Embryonic facial prominence (tissue), 1 donor: ENCODE measurements around the gene ZNRF3.

Experiments
- DNase-seq: peaks from one replicate; pipeline ENCODE4 v3.0.0-alpha.2; 2016; ENCODE audit errors: extremely low spot score

ZNRF3 gene

GRCh38 chr22:29088809-29089208, 205.4 kb downstream of the ZNRF3 start:
- DNase-seq = no peak

GRCh38 chr22:29089507-29089906, 206.1 kb downstream of the ZNRF3 start:
- DNase-seq = no peak

GRCh38 chr22:29090039-29090438, 206.7 kb downstream of the ZNRF3 start:
- no peak for DNase-seq

GRCh38 chr22:29092243-29092642, 208.9 kb downstream of the ZNRF3 start:
- no peak for DNase-seq

- no peak for DNase-seq
Measured at GRCh38 chr22:29093030-29093429, 209.7 kb downstream of the ZNRF3 start.

GRCh38 chr22:29093501-29094300, 210.3 kb downstream of the ZNRF3 start:
- DNase-seq = peak; percentile 54

GRCh38 chr22:29095459-29095858, 212.1 kb downstream of the ZNRF3 start:
- DNase-seq = no peak

GRCh38 chr22:29096736-29097669, 213.6 kb downstream of the ZNRF3 start:
- DNase-seq = no peak

- DNase-seq = no peak
Measured at GRCh38 chr22:29098296-29098695, 214.9 kb downstream of the ZNRF3 start.

- no peak for DNase-seq
Measured at GRCh38 chr22:29102300-29102699, 218.9 kb downstream of the ZNRF3 start.

- DNase-seq = no peak
Measured at GRCh38 chr22:29103121-29103520, 219.7 kb downstream of the ZNRF3 start.

GRCh38 chr22:29105468-29105867, 222.1 kb downstream of the ZNRF3 start:
- DNase-seq = no peak

GRCh38 chr22:29106839-29107238, 223.5 kb downstream of the ZNRF3 start:
- no peak for DNase-seq
